Caco-2 (cell line): Measurements from ENCODE around the gene E2F1. TPM values are rescaled to one million over a fixed set of nuclear protein-coding genes. Genes with fewer than 3 reads are reported as not detected.

Source experiments
- BruUV-seq: library from RNA; stranded (reverse); fragments of 400-500 nt; replicated peaks from 2 replicates; lab custom pipeline; 2021; lab: Mats Ljungman, UMichigan
- CTCF ChIA-PET: fragments of 300-600 bp; sonication (Branson Sonifier 250); formaldehyde crosslinking; loops from one replicate; lab custom pipeline; 2022; ENCODE audit warnings: antibody characterized with exemption; lab: Charles Lee
- POLR2A ChIA-PET: fragments of 300-600 bp; sonication (Branson Sonifier 250); formaldehyde crosslinking; loops from one replicate; lab custom pipeline; 2022; ENCODE audit warnings: antibody characterized with exemption; lab: Charles Lee
- DNase-seq, 2 experiments: peaks; one replicate each; pipeline versions ENCODE4 v3.0.0 to v3.0.0-alpha.2; 2020 to 2022
- H3K27me3 ChIP-seq: replicated peaks from 2 replicates; pipeline ENCODE4 v1.6.0; 2011; ENCODE audit warnings: low read length; ENCODE audit not compliant: control insufficient read depth, insufficient read depth
- H3K36me3 ChIP-seq: 2 replicates; pipeline ENCODE4 v1.5.1; 2011; ENCODE audit warnings: low read length; ENCODE audit not compliant: control insufficient read depth, insufficient read depth
- H3K4me1 ChIP-seq: fragments of 250-450 bp; sonication (Bioruptor Pico); 2 replicates; pipeline ENCODE4 v1.5.1; 2020; ENCODE audit warnings: mild to moderate bottlenecking
- H3K4me3 ChIP-seq: 2 replicates; pipeline ENCODE4 v1.5.1; 2011; ENCODE audit warnings: low read depth, mild to moderate bottlenecking, control low read depth, low read length
- H3K9me3 ChIP-seq: fragments of 250-450 bp; sonication (Bioruptor Pico); 2 replicates; pipeline ENCODE4 v1.5.1; 2020; ENCODE audit warnings: mild to moderate bottlenecking, moderate library complexity
- H3K27ac Mint-ChIP-seq: one replicate; pipeline ENCODE4 v1.8.0; 2022; ENCODE audit warnings: mixed read lengths; ENCODE audit not compliant: unreplicated experiment
- H3K27me3 Mint-ChIP-seq: one replicate; pipeline ENCODE4 v1.8.0; 2022; ENCODE audit warnings: mixed read lengths; ENCODE audit not compliant: insufficient read depth, unreplicated experiment
- H3K36me3 Mint-ChIP-seq: one replicate; pipeline ENCODE4 v1.8.0; 2022; ENCODE audit warnings: mild to moderate bottlenecking, mixed read lengths; ENCODE audit not compliant: insufficient read depth, unreplicated experiment
- H3K4me1 Mint-ChIP-seq: one replicate; pipeline ENCODE4 v1.8.0; 2022; ENCODE audit warnings: low read depth, mixed read lengths; ENCODE audit not compliant: unreplicated experiment
- H3K4me3 Mint-ChIP-seq: one replicate; pipeline ENCODE4 v1.8.0; 2022; ENCODE audit warnings: mild to moderate bottlenecking, moderate library complexity, mixed read lengths; ENCODE audit not compliant: unreplicated experiment
- H3K9me3 Mint-ChIP-seq: one replicate; pipeline ENCODE4 v1.8.0; 2022; ENCODE audit warnings: mixed read lengths; ENCODE audit not compliant: unreplicated experiment
- intact Hi-C: fragments of 100-400 bp; cut with micrococcal nuclease; formaldehyde crosslinking; loops from one replicate; pipeline ENCODE4 v1.10.0; 2022; ENCODE audit not compliant: unreplicated experiment
- total RNA-seq: library from RNA; stranded (reverse); gene quantifications from 2 replicates; pipeline ENCODE4 v1.2.3, GENCODE V29; 2022
- TF ChIP-seq, protein P1 (sequence below), 2 experiments: fragments of 200-600 bp in 1 of 2; IDR thresholded peaks; 1 replicate in 1 of 2; 2 replicates in 1 of 2; pipeline versions ENCODE4 v1.5.1 to v1.8.0; 2011 to 2022; ENCODE audit warnings: antibody characterized with exemption in 1 of 2, control low read depth in 1 of 2, inconsistent platforms in 1 of 2, low read depth in 1 of 2, low read length in 1 of 2, mild to moderate bottlenecking in 1 of 2, moderate library complexity in 1 of 2; ENCODE audit not compliant: insufficient read depth in 1 of 2, severe bottlenecking in 1 of 2, unreplicated experiment in 1 of 2

The E2F1 gene
- total RNA-seq, 1 experiment from 2014 or later = 74.7 TPM

DNA sequence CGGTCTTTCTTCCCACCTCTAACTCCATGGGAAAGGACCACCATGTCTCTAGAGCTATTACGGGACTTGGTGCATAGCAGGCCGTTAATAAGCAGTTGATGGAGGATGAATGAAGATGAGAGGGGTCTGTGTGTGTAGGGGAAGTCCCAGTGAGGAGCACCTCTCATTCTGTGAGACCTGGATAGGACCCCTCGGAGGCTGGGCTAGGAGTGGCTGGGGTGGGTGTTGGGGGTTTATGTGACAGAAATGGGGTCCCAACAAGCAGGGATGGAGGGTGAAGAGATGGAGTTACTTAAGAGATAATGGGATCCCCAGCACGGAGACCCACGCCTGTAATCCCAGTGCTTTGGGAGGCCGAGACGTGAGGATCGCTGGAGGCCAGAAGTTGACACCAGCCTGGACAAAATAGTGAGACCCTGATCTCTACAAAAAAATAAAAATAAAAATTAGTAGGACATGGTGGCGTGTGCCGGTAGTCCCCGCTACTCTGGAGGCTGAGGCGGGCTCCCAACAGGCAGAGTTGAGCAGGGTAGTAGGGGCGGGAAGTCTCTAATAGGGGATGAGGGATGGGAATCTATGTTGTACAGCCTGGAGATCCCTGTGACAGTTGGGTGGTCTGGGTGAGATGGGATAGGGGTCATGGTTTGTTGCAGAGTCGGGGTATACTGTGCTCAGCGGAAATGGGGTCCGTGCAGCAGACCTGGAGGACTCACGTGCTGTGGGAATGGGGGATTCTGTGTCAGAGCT lies 44.9 kb upstream of the E2F1 start:
- H3K9me3 Mint-ChIP-seq = peaks cover 8% of the 10 kb centered on the region
- H3K27me3 Mint-ChIP-seq = no peaks in the 10 kb centered on the region
- no peak for DNase-seq
- Histone ChIP-seq H3K36me3 (no peaks in the 10 kb centered on the region), H3K4me3 (peak overlapping the region; percentile 33), H3K9me3 (peaks cover 10% of the 10 kb centered on the region), H3K27me3 (no peaks in the 10 kb centered on the region), H3K4me1 (peaks cover 23% of the 10 kb centered on the region)
- BruUV-seq = no TSS peak
- POLR2A ChIA-PET = interaction anchor here (1.0 to 1.4 kb wide), 2 partner anchors 11 to 68 kb away, joined by 6 to 15 read pairs; partner anchors contain the start of gene PXMP4
- intact Hi-C loops = loop anchor here (1.0 to 5.0 kb wide), 4 partner anchors 11 to 289 kb away; partner anchors contain the start of genes NECAB3, PXMP4 and SNTA1
- H3K27ac Mint-ChIP-seq = peak overlapping the region; percentile 53
- TF ChIP-seq, protein P1, sequence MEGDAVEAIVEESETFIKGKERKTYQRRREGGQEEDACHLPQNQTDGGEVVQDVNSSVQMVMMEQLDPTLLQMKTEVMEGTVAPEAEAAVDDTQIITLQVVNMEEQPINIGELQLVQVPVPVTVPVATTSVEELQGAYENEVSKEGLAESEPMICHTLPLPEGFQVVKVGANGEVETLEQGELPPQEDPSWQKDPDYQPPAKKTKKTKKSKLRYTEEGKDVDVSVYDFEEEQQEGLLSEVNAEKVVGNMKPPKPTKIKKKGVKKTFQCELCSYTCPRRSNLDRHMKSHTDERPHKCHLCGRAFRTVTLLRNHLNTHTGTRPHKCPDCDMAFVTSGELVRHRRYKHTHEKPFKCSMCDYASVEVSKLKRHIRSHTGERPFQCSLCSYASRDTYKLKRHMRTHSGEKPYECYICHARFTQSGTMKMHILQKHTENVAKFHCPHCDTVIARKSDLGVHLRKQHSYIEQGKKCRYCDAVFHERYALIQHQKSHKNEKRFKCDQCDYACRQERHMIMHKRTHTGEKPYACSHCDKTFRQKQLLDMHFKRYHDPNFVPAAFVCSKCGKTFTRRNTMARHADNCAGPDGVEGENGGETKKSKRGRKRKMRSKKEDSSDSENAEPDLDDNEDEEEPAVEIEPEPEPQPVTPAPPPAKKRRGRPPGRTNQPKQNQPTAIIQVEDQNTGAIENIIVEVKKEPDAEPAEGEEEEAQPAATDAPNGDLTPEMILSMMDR (IDR thresholded peaks at IDR 0.05; ENCODE audit: insufficient read depth in 1 of 2, low read depth in 1 of 2, low read length in 1 of 2, severe bottlenecking in 1 of 2, unreplicated experiment in 1 of 2) = no peak
- H3K36me3 Mint-ChIP-seq = peaks cover 22% of the 10 kb centered on the region
- peak overlapping the region; percentile 94 for H3K4me3 Mint-ChIP-seq
- CTCF ChIA-PET = interaction anchor here (0.6 to 3.5 kb wide), 3 partner anchors 8 to 11 kb away, joined by 4 to 39 read pairs (median 5); partner anchors contain the start of gene PXMP4
- peaks cover 27% of the 10 kb centered on the region for H3K4me1 Mint-ChIP-seq

DNA sequence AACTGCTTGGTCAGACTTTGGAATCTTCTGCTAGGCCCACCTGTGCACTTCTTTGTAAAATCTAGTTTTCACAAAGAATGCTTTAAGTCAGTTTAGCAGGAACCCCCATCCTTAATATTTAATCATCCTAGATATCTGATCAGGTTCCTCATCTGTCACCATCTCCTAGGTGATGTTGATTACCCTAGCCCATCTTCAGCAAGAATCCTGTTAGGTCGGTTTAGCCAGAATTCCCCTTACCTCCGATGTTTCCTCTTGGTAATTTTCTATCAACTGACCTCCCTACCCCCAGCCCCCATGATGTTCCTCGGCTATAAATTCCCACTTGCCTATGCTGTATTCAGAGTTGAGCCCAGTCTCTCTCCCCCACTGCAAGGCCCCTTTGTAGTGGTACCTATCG lies 42.9 kb upstream of the E2F1 start:
- no TSS peak for BruUV-seq
- no peaks in the 10 kb centered on the region for H3K36me3 ChIP-seq

DNA sequence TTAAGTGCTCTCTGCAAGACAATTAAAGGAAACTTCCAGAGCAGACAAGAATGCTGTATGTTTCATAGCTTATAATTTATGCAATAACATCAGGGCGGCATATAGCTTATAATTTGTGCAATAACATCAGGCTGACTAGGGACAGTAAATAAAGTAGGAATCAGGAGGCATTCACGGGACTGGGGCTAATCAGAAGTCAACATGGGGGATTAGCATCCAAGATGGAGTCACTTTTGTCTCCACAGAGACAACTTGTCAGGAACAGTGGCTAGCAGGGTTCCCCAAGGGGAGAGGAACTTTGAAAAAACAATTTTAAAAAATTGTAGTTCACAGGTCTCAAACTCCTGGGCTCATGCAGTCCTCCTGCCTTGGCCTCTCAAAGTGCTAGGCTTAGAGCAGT lies 42.3 kb upstream of the E2F1 start:
- no peaks in the 10 kb centered on the region for H3K27me3 Mint-ChIP-seq
- H3K36me3 Mint-ChIP-seq = peaks cover 8% of the 10 kb centered on the region
- TF ChIP-seq, protein P1 (IDR thresholded peaks at IDR 0.05; ENCODE audit: insufficient read depth in 1 of 2, low read depth in 1 of 2, low read length in 1 of 2, severe bottlenecking in 1 of 2, unreplicated experiment in 1 of 2) = no peak
- no TSS peak for BruUV-seq
- intact Hi-C loops = no loop called here
- no peaks in the 10 kb centered on the region for H3K9me3 Mint-ChIP-seq
- H3K4me3 ChIP-seq = no peak overlapping the region
- H3K4me1 ChIP-seq = peaks cover 20% of the 10 kb centered on the region
- CTCF ChIA-PET = interaction anchor here (0.6 to 0.8 kb wide), 2 partner anchors 8 to 41 kb away, joined by 3 to 6 read pairs; partner anchors contain the start of gene PXMP4
- no peaks in the 10 kb centered on the region for H3K36me3 ChIP-seq
- no peak overlapping the region for H3K4me3 Mint-ChIP-seq
- H3K9me3 ChIP-seq = no peaks in the 10 kb centered on the region
- no peaks in the 10 kb centered on the region for H3K27me3 ChIP-seq
- no peak overlapping the region for H3K27ac Mint-ChIP-seq
- POLR2A ChIA-PET = no interaction called here
- peaks cover 17% of the 10 kb centered on the region for H3K4me1 Mint-ChIP-seq
- no peak for DNase-seq

More for the DNA sequence above, 42.9 kb upstream of the E2F1 start:
- H3K9me3 Mint-ChIP-seq = no peaks in the 10 kb centered on the region
- intact Hi-C loops = no loop called here
- H3K4me1 Mint-ChIP-seq = peaks cover 23% of the 10 kb centered on the region
- Histone ChIP-seq H3K27me3 (no peaks in the 10 kb centered on the region), H3K4me3 (no peak overlapping the region), H3K9me3 (no peaks in the 10 kb centered on the region), H3K4me1 (peaks cover 23% of the 10 kb centered on the region)
- H3K27me3 Mint-ChIP-seq = no peaks in the 10 kb centered on the region
- TF ChIP-seq, protein P1 (IDR thresholded peaks at IDR 0.05; ENCODE audit: insufficient read depth in 1 of 2, low read depth in 1 of 2, low read length in 1 of 2, severe bottlenecking in 1 of 2, unreplicated experiment in 1 of 2) = no peak
- ChIA-PET CTCF (interaction anchor here (1.8 kb wide), 1 partner anchor 9 kb away, joined by 4 read pairs; the partner anchor contains the start of gene PXMP4), POLR2A (no interaction called here)
- no peak overlapping the region for H3K4me3 Mint-ChIP-seq
- H3K36me3 Mint-ChIP-seq = peaks cover 14% of the 10 kb centered on the region
- DNase-seq = no peak
- no peak overlapping the region for H3K27ac Mint-ChIP-seq
